ENCODE results near the gene ZSCAN22.

DNA sequence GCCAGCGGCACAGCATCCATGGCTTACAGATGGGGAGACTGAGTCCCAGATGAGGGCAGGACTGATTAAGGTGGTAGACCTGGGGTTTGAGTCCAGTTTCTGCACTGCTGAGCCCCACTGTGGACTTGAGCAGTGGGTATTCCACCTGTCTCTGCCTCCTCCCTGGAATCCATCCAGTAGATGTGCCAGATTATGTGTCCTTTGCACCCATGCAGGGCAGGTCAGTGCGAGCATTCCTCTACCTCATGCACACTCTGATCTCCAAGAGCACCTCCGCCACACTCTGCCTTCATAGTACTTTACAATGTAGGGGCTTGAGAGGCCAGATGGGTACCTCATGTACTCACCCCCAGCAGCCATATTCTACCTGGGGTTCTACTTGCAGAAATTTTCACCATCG lies 10.0 kb downstream of the ZSCAN22 start:
- TF ChIP-seq, protein P1, sequence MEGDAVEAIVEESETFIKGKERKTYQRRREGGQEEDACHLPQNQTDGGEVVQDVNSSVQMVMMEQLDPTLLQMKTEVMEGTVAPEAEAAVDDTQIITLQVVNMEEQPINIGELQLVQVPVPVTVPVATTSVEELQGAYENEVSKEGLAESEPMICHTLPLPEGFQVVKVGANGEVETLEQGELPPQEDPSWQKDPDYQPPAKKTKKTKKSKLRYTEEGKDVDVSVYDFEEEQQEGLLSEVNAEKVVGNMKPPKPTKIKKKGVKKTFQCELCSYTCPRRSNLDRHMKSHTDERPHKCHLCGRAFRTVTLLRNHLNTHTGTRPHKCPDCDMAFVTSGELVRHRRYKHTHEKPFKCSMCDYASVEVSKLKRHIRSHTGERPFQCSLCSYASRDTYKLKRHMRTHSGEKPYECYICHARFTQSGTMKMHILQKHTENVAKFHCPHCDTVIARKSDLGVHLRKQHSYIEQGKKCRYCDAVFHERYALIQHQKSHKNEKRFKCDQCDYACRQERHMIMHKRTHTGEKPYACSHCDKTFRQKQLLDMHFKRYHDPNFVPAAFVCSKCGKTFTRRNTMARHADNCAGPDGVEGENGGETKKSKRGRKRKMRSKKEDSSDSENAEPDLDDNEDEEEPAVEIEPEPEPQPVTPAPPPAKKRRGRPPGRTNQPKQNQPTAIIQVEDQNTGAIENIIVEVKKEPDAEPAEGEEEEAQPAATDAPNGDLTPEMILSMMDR (IDR thresholded peaks at IDR 0.05), result no peak
- TF ChIP-seq EZH2 (IDR thresholded peaks at IDR 0.05; ENCODE audit: borderline replicate concordance, insufficient read depth, low read depth, low read length, poor library complexity, severe bottlenecking), result no peak

All from B cell (primary cell).